HL-60 (cell line): ENCODE results near the gene LHX4.

Experiments used
- DNase-seq, 2 experiments: peaks; one replicate each; pipeline ENCODE4 v3.0.0-alpha.2; 2010 to 2020; ENCODE audit warnings: low read depth in 1 of 2, low spot score in 1 of 2
- H3K27ac ChIP-seq: fragments of 250-450 bp; sonication (Bioruptor Pico); replicated peaks from 2 replicates; pipeline ENCODE4 v1.5.1; 2020; ENCODE audit warnings: mild to moderate bottlenecking, moderate library complexity
- H3K27me3 ChIP-seq: fragments of 250-450 bp; sonication (Bioruptor Pico); 2 replicates; pipeline ENCODE4 v1.5.1; 2021; ENCODE audit warnings: mild to moderate bottlenecking, moderate library complexity; ENCODE audit not compliant: insufficient read depth, poor library complexity, severe bottlenecking
- H3K4me3 ChIP-seq: replicated peaks from 2 replicates; pipeline ENCODE4 v1.5.1; 2011; ENCODE audit warnings: mild to moderate bottlenecking, control low read depth, low read length; ENCODE audit not compliant: insufficient read depth
- CTCF ChIP-seq: IDR thresholded peaks from one replicate; pipeline ENCODE4 v1.5.1; 2011; ENCODE audit warnings: low read length, control low read depth, inconsistent platforms; ENCODE audit not compliant: insufficient read depth
- GABPA ChIP-seq: IDR thresholded peaks from 2 replicates; pipeline ENCODE4 v1.6.1; 2012; ENCODE audit warnings: low read depth
- POLR2AphosphoS5 ChIP-seq: IDR thresholded peaks from 2 replicates; pipeline ENCODE4 v1.6.1; 2012; ENCODE audit warnings: low read depth
- REST ChIP-seq: IDR thresholded peaks from 2 replicates; pipeline ENCODE4 v1.6.1; 2012; ENCODE audit warnings: low read depth; ENCODE audit not compliant: insufficient replicate concordance
- SPI1 ChIP-seq: IDR thresholded peaks from 2 replicates; pipeline ENCODE4 v1.6.1; 2012; ENCODE audit warnings: low read depth, mild to moderate bottlenecking, borderline replicate concordance

The LHX4 gene

GRCh38 chr1:180268556-180269075, 38.6 kb downstream of the LHX4 start:
- Histone ChIP-seq H3K4me3 (no peak overlapping the region), H3K27ac (no peak overlapping the region), H3K27me3 (no peaks in the 10 kb centered on the region)
- TF ChIP-seq REST (no peak), POLR2AphosphoS5 (no peak), SPI1 (no peak), GABPA (no peak), CTCF (no peak)
- no peak for DNase-seq

GRCh38 chr1:180269645-180270529, 39.8 kb downstream of the LHX4 start:
- Histone ChIP-seq H3K4me3 (no peak overlapping the region), H3K27me3 (no peaks in the 10 kb centered on the region), H3K27ac (no peak overlapping the region)
- no peak for DNase-seq
- TF ChIP-seq REST: no peak
- no peak for TF ChIP-seq GABPA
- TF ChIP-seq CTCF: peak; percentile 31
- TF ChIP-seq SPI1: no peak
- no peak for TF ChIP-seq POLR2AphosphoS5

GRCh38 chr1:180270530-180271271, 40.6 kb downstream of the LHX4 start:
- no peak for DNase-seq
- Histone ChIP-seq H3K27me3 (no peaks in the 10 kb centered on the region), H3K4me3 (no peak overlapping the region), H3K27ac (no peak overlapping the region)
- TF ChIP-seq SPI1 (no peak), REST (no peak), CTCF (no peak), GABPA (no peak), POLR2AphosphoS5 (no peak; the same call in 1 of the 2 replicates)
